ENCODE results near the gene SERF2. TPM values are rescaled to one million over a fixed set of nuclear protein-coding genes. Genes with fewer than 3 reads are reported as not detected.
"Not testable (repeated sequence)": the region's sequence is repeated elsewhere in the genome, so short reads cannot be mapped to it uniquely, and the experiment has no call there.

SERF2 gene
- total RNA-seq, 1 experiment from 2014 or later = 1,303 TPM

- intact Hi-C loops (cut with micrococcal nuclease; ENCODE audit: unreplicated experiment) (no loop called here), in situ Hi-C loops (cut with HindIII; ENCODE audit: low pct_unique_long_range_greater_than_20kb, low sequenced_read_pairs) (no loop called here)
- TF ChIP-seq REST (IDR thresholded peaks at IDR 0.05; ENCODE audit: insufficient read depth in 1 of 2, low read depth in 2 of 2, low read length in 1 of 2) (no peak), POLR2AphosphoS5 (IDR thresholded peaks at IDR 0.05; ENCODE audit: low read depth, low read length) (no peak), TCF7L2 (IDR thresholded peaks at IDR 0.05; ENCODE audit: low read depth, low read length) (no peak), CTCF (IDR thresholded peaks at IDR 0.05) (no peak), SIN3A (IDR thresholded peaks at IDR 0.05; ENCODE audit: borderline replicate concordance, insufficient read depth, low read depth, low read length) (no peak)
- peak overlapping the region; percentile 94 for H3K27ac ChIP-seq (ENCODE audit: low read length)
- peaks cover 3% of the 10 kb centered on the region for H3K36me3 ChIP-seq (ENCODE audit: control insufficient read depth, insufficient read depth, low read length)
- no peaks in the 10 kb centered on the region for H3K9me3 ChIP-seq (ENCODE audit: control insufficient read depth, insufficient read depth, low read depth, low read length)
- peak overlapping the region; percentile 65 to 83 for H3K4me3 ChIP-seq (ENCODE audit: low read depth in 2 of 2, low read length in 2 of 2)
- ATAC-seq (no peak), DNase-seq (ENCODE audit: low read depth, low spot score) (no peak)
- peaks cover 11% of the 10 kb centered on the region for H3K4me1 ChIP-seq (ENCODE audit: control insufficient read depth, insufficient read depth, low read length)
- no peaks in the 10 kb centered on the region for H3K27me3 ChIP-seq (ENCODE audit: control insufficient read depth, insufficient read depth, low read length)
- POLR2A ChIA-PET = interaction anchor here (0.7 to 0.9 kb wide), 2 partner anchors 15 to 28 kb away, joined by 4 to 6 read pairs; partner anchors contain the start of genes HYPK and SERINC4
- BruUV-seq (replicated peaks) = TSS peak; percentile 79
- CTCF ChIA-PET = no interaction called here
These were observed 36.0 kb downstream of the SERF2 start for GRCh38 chr15:43828061-43828657.

- H3K27ac ChIP-seq (ENCODE audit: low read length); intact Hi-C loops (cut with micrococcal nuclease; ENCODE audit: unreplicated experiment); BruUV-seq (replicated peaks); in situ Hi-C loops (cut with HindIII; ENCODE audit: low pct_unique_long_range_greater_than_20kb, low sequenced_read_pairs); H3K9me3 ChIP-seq (ENCODE audit: control insufficient read depth, insufficient read depth, low read depth, low read length); H3K36me3 ChIP-seq (ENCODE audit: control insufficient read depth, insufficient read depth, low read length); H3K27me3 ChIP-seq (ENCODE audit: control insufficient read depth, insufficient read depth, low read length); ATAC-seq; H3K4me3 ChIP-seq (ENCODE audit: low read depth in 2 of 2, low read length in 2 of 2); DNase-seq (ENCODE audit: low read depth, low spot score); H3K4me1 ChIP-seq (ENCODE audit: control insufficient read depth, insufficient read depth, low read length); POLR2A ChIA-PET: not testable (repeated sequence)
- CTCF ChIA-PET = interaction anchor here (0.6 kb wide), 1 partner anchor 708 kb away, joined by 5 read pairs; no protein-coding TSS in a partner anchor
These were observed 37.9 kb downstream of the SERF2 start for GRCh38 chr15:43829951-43830540.

GRCh38 chr15:43830691-43831275 is 38.7 kb downstream of the SERF2 start:
- H3K27me3 ChIP-seq (ENCODE audit: control insufficient read depth, insufficient read depth, low read length); CTCF ChIA-PET; DNase-seq (ENCODE audit: low read depth, low spot score); intact Hi-C loops (cut with micrococcal nuclease; ENCODE audit: unreplicated experiment); POLR2A ChIA-PET; H3K27ac ChIP-seq (ENCODE audit: low read length); H3K4me1 ChIP-seq (ENCODE audit: control insufficient read depth, insufficient read depth, low read length); H3K9me3 ChIP-seq (ENCODE audit: control insufficient read depth, insufficient read depth, low read depth, low read length); H3K36me3 ChIP-seq (ENCODE audit: control insufficient read depth, insufficient read depth, low read length); ATAC-seq; BruUV-seq (replicated peaks); in situ Hi-C loops (cut with HindIII; ENCODE audit: low pct_unique_long_range_greater_than_20kb, low sequenced_read_pairs); H3K4me3 ChIP-seq (ENCODE audit: low read depth in 2 of 2, low read length in 2 of 2): not testable (repeated sequence)

GRCh38 chr15:43831519-43832052 is 39.5 kb downstream of the SERF2 start:
- CTCF ChIA-PET = interaction anchor here (0.5 kb wide), 1 partner anchor 697 kb away, joined by 4 read pairs; no protein-coding TSS in a partner anchor
- H3K27me3 ChIP-seq (ENCODE audit: control insufficient read depth, insufficient read depth, low read length); H3K9me3 ChIP-seq (ENCODE audit: control insufficient read depth, insufficient read depth, low read depth, low read length); intact Hi-C loops (cut with micrococcal nuclease; ENCODE audit: unreplicated experiment); in situ Hi-C loops (cut with HindIII; ENCODE audit: low pct_unique_long_range_greater_than_20kb, low sequenced_read_pairs); DNase-seq (ENCODE audit: low read depth, low spot score); H3K4me1 ChIP-seq (ENCODE audit: control insufficient read depth, insufficient read depth, low read length); ATAC-seq; H3K27ac ChIP-seq (ENCODE audit: low read length); H3K4me3 ChIP-seq (ENCODE audit: low read depth in 2 of 2, low read length in 2 of 2); BruUV-seq (replicated peaks); H3K36me3 ChIP-seq (ENCODE audit: control insufficient read depth, insufficient read depth, low read length): not testable (repeated sequence)
- POLR2A ChIA-PET = interaction anchor here (0.7 kb wide), 1 partner anchor 727 kb away, joined by 3 read pairs; no protein-coding TSS in a partner anchor

GRCh38 chr15:43832485-43832884 is 40.4 kb downstream of the SERF2 start:
- H3K4me1 ChIP-seq (ENCODE audit: control insufficient read depth, insufficient read depth, low read length); H3K9me3 ChIP-seq (ENCODE audit: control insufficient read depth, insufficient read depth, low read depth, low read length); H3K27me3 ChIP-seq (ENCODE audit: control insufficient read depth, insufficient read depth, low read length); H3K4me3 ChIP-seq (ENCODE audit: low read depth in 2 of 2, low read length in 2 of 2); POLR2A ChIA-PET; ATAC-seq; H3K27ac ChIP-seq (ENCODE audit: low read length); H3K36me3 ChIP-seq (ENCODE audit: control insufficient read depth, insufficient read depth, low read length); in situ Hi-C loops (cut with HindIII; ENCODE audit: low pct_unique_long_range_greater_than_20kb, low sequenced_read_pairs); BruUV-seq (replicated peaks); DNase-seq (ENCODE audit: low read depth, low spot score); intact Hi-C loops (cut with micrococcal nuclease; ENCODE audit: unreplicated experiment): not testable (repeated sequence)
- CTCF ChIA-PET = interaction anchor here (0.7 kb wide), 1 partner anchor 159 kb away, joined by 6 read pairs; no protein-coding TSS in a partner anchor
